Measurements from ENCODE around the gene MN1.

Gene MN1

GRCh38 chr22:27732841-27733240 lies 68.7 kb downstream of the MN1 start:
- no peak for DNase-seq (ENCODE audit: low read depth)

GRCh38 chr22:27732391-27732790 lies 69.2 kb downstream of the MN1 start:
- DNase-seq (ENCODE audit: low read depth), result no peak

- DNase-seq (ENCODE audit: low read depth), result no peak
These were observed 69.9 kb downstream of the MN1 start for GRCh38 chr22:27731621-27732020.

GRCh38 chr22:27730641-27731433 lies 70.7 kb downstream of the MN1 start:
- DNase-seq (ENCODE audit: low read depth), result no peak

GRCh38 chr22:27729246-27729645 lies 72.3 kb downstream of the MN1 start:
- DNase-seq (ENCODE audit: low read depth), result no peak

- no peak for DNase-seq (ENCODE audit: low read depth)
These were observed 73.7 kb downstream of the MN1 start for GRCh38 chr22:27727673-27728451.

GRCh38 chr22:27726686-27727449 lies 74.7 kb downstream of the MN1 start:
- DNase-seq (ENCODE audit: low read depth), result no peak

GRCh38 chr22:27726331-27726685 lies 75.2 kb downstream of the MN1 start:
- DNase-seq (ENCODE audit: low read depth), result no peak

GRCh38 chr22:27725661-27726060 lies 75.9 kb downstream of the MN1 start:
- DNase-seq (ENCODE audit: low read depth), result no peak

- DNase-seq (ENCODE audit: low read depth), result no peak
These were observed 76.8 kb downstream of the MN1 start for GRCh38 chr22:27724709-27725108.

GRCh38 chr22:27724157-27724556 lies 77.4 kb downstream of the MN1 start:
- no peak for DNase-seq (ENCODE audit: low read depth)

GRCh38 chr22:27723708-27724107 lies 77.8 kb downstream of the MN1 start:
- DNase-seq (ENCODE audit: low read depth), result no peak

GRCh38 chr22:27723158-27723557 lies 78.4 kb downstream of the MN1 start:
- DNase-seq (ENCODE audit: low read depth), result no peak

GRCh38 chr22:27720860-27721259 lies 80.7 kb downstream of the MN1 start:
- no peak for DNase-seq (ENCODE audit: low read depth)

- no peak for DNase-seq (ENCODE audit: low read depth)
These were observed 81.9 kb downstream of the MN1 start for GRCh38 chr22:27719535-27720227.

- no peak for DNase-seq (ENCODE audit: low read depth)
These were observed 82.6 kb downstream of the MN1 start for GRCh38 chr22:27719036-27719347.

- DNase-seq (ENCODE audit: low read depth), result no peak
These were observed 83.1 kb downstream of the MN1 start for GRCh38 chr22:27718186-27719035.

- no peak for DNase-seq (ENCODE audit: low read depth)
These were observed 84.5 kb downstream of the MN1 start for GRCh38 chr22:27717094-27717493.

- DNase-seq (ENCODE audit: low read depth), result no peak
These were observed 85.5 kb downstream of the MN1 start for GRCh38 chr22:27716074-27716473.

GRCh38 chr22:27715106-27715505 lies 86.5 kb downstream of the MN1 start:
- no peak for DNase-seq (ENCODE audit: low read depth)

GRCh38 chr22:27714068-27714467 lies 87.5 kb downstream of the MN1 start:
- no peak for DNase-seq (ENCODE audit: low read depth)
